ENCODE measurements around the gene KRT79. TPM values are rescaled to one million over a fixed set of nuclear protein-coding genes. Genes with fewer than 3 reads are reported as not detected.

The KRT79 gene
- total and polyA plus RNA-seq, 7 donors: 0.03 to 0.05 TPM; not detected in 5

DNA sequence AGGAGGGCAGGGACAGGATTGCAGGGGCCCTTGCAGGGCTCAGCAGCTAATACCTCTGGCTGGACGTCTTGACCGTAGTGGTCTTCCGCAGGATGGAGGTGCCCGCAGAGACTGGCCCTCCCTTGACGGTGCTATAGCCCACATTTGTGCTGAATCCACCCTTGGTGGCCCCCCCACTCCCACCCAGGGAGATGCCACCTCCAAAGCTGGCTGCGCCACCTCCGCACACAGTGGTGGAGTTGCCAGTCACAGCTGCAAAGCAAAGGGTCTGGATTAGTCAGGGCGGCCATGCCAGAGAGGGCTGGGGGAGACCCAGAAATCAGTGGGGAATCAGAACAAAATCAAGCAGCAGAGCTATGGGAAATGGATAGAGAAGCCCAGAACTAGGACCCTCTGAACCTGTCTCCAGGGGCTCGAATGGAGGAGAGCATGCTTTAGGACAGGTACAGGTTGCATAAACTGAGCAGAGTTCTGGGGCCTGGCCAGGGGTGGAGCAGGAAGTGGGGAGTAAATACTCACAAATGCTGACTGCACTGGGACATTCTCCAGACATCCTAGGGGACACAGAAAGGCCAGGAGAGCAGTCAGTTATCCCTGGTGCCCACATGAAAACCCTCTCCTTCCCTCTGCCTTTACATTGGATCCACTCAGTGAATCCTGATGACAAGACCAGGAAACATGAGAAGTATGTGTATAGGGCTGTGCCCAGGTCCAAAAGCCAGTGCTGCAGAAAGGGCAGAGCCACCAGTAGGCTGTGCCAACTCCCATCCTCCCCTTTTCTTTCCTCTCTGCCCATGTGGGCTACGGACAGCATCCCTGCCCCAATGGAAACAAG is 12.1 kb downstream of the KRT79 start:
- WGBS, 3 donors: 46 to 57% (median 52%) methylated on average over 10 of the region's 10 CpGs
- no peaks in the 10 kb centered on the region for H3K36me3 ChIP-seq (ENCODE audit: insufficient read depth in 1 of 2, low read depth in 1 of 2)
- peaks cover 0 to 58% (median 9%) of the 10 kb centered on the region in 3 donors for H3K27me3 ChIP-seq (ENCODE audit: insufficient read depth in 3 of 3, low read length in 2 of 3)
- DNase-seq (no peak), ATAC-seq (no peak)
- no peaks in the 10 kb centered on the region for H3K4me1 ChIP-seq
- H3K4me3 ChIP-seq: no peak overlapping the region
- intact Hi-C loops (cut with DNase I): no loop called here
- TF ChIP-seq, protein P1, sequence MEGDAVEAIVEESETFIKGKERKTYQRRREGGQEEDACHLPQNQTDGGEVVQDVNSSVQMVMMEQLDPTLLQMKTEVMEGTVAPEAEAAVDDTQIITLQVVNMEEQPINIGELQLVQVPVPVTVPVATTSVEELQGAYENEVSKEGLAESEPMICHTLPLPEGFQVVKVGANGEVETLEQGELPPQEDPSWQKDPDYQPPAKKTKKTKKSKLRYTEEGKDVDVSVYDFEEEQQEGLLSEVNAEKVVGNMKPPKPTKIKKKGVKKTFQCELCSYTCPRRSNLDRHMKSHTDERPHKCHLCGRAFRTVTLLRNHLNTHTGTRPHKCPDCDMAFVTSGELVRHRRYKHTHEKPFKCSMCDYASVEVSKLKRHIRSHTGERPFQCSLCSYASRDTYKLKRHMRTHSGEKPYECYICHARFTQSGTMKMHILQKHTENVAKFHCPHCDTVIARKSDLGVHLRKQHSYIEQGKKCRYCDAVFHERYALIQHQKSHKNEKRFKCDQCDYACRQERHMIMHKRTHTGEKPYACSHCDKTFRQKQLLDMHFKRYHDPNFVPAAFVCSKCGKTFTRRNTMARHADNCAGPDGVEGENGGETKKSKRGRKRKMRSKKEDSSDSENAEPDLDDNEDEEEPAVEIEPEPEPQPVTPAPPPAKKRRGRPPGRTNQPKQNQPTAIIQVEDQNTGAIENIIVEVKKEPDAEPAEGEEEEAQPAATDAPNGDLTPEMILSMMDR (IDR thresholded peaks at IDR 0.05): no peak
- no peaks in the 10 kb centered on the region for H3K9me3 ChIP-seq
- H3K27ac ChIP-seq: no peak overlapping the region

DNA sequence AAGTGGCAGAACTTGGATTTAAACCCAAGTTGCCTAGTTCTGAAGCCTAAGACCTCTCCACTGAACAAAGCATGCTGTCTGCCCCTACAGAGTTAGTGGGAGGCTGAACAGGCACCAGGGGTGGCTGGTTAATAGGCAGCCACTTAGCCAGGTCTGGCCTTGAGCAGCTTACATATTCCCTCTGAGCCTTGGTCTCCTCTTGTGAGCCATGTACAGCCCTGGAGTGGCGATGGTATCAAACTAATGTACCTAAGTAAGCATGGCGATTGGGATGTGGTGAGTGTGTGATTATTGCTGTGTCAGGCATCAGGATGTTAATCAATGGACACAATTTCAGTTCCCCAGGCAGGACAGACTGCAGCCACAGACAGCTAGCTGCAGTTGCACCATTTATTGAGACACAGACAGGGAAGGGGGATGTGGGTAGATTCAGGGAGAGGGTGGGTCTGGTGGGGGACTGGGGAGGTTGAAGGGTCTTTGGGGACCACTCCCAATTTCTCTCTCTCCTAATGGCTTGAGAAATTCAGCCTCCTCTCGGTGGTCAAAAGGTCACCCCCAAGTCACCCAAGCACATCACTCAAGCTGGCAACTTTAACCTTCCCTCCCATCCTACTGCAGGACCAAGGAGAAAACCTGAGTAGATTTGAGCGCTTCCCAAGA is 12.9 kb downstream of the KRT79 start:
- DNase-seq: no peak
- TF ChIP-seq, protein P1 (IDR thresholded peaks at IDR 0.05): no peak
- intact Hi-C loops (cut with DNase I): no loop called here
- Histone ChIP-seq H3K4me3 (no peak overlapping the region), H3K36me3 (ENCODE audit: insufficient read depth in 1 of 2, low read depth in 1 of 2) (no peaks in the 10 kb centered on the region), H3K27ac (no peak overlapping the region), H3K9me3 (no peaks in the 10 kb centered on the region), H3K27me3 (ENCODE audit: insufficient read depth in 3 of 3, low read length in 2 of 3) (peaks cover 0 to 58% (median 9%) of the 10 kb centered on the region in 3 donors), H3K4me1 (no peaks in the 10 kb centered on the region)
- ATAC-seq: no peak
- WGBS, 3 donors: 79 to 81% (median 81%) methylated on average over 4 of the region's 4 CpGs

- WGBS, 3 donors: 84 to 90% (median 86%) methylated on average over 6 of the region's 6 CpGs
- no peak overlapping the region for H3K27ac ChIP-seq
Observed at GRCh38 chr12:52820521-52820920, 13.6 kb downstream of the KRT79 start.

GRCh38 chr12:52819731-52820510 is 14.2 kb downstream of the KRT79 start:
- no peak for ATAC-seq

More at GRCh38 chr12:52820521-52820920, 13.6 kb downstream of the KRT79 start:
- peaks cover 0 to 58% (median 9%) of the 10 kb centered on the region in 3 donors for H3K27me3 ChIP-seq (ENCODE audit: insufficient read depth in 3 of 3, low read length in 2 of 3)
- intact Hi-C loops (cut with DNase I): no loop called here
- no peaks in the 10 kb centered on the region for H3K36me3 ChIP-seq (ENCODE audit: insufficient read depth in 1 of 2, low read depth in 1 of 2)
- no peak overlapping the region for H3K4me3 ChIP-seq
- no peaks in the 10 kb centered on the region for H3K4me1 ChIP-seq
- H3K9me3 ChIP-seq: no peaks in the 10 kb centered on the region
- DNase-seq (no peak), ATAC-seq (no peak)
- TF ChIP-seq, protein P1 (IDR thresholded peaks at IDR 0.05): no peak

More at GRCh38 chr12:52819731-52820510, 14.2 kb downstream of the KRT79 start:
- Histone ChIP-seq H3K4me3 (no peak overlapping the region), H3K27me3 (ENCODE audit: insufficient read depth in 3 of 3, low read length in 2 of 3) (peaks cover 0 to 58% (median 9%) of the 10 kb centered on the region in 3 donors), H3K27ac (no peak overlapping the region), H3K36me3 (ENCODE audit: insufficient read depth in 1 of 2, low read depth in 1 of 2) (no peaks in the 10 kb centered on the region), H3K4me1 (no peaks in the 10 kb centered on the region), H3K9me3 (no peaks in the 10 kb centered on the region)
- TF ChIP-seq, protein P1 (IDR thresholded peaks at IDR 0.05): no peak
- intact Hi-C loops (cut with DNase I): no loop called here
- 68 to 76% (median 72%) methylated on average over 7 of the region's 7 CpGs for WGBS, 3 donors
- no peak for DNase-seq

All from psoas muscle (tissue), 8 donors.